KG1 (cell line): ENCODE measurements around the gene TPBGL.

Source experiments
- DNase-seq: peaks from one replicate; lab custom pipeline; 2025; lab: John Stamatoyannopoulos, UW

The TPBGL gene

DNA sequence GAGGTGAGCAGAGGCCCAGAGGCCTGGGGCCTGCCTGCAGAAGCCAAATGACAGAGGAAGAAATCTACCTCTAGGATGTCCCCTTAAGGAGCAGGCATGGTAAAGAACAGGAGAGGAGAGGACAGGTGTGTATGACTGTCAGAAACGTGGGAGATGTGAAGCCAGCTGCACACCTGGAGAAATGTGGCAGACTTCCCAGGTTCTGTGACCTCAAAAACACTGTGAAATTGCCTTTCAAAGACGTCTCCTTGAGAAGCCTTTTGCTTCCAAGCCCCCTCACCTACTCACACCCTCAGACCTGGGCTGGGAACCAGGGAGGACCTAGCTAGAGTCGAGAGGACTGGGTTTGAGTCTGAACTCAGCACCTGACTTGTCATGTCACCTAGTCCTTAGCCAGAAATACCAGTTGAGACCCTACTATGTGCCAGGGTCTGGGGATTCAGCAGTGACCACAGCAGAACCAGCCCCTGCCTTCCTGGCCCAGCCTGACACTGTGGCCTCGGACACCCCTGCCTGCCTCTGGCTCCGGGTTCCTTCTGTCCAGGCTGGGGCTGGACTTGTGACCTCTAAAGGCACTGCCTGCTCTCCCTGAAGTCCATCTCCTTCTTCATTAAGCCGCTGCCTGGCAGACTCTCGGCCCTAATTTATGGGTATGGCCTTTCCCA is 5.6 kb downstream of the TPBGL start:
- no peak for DNase-seq

DNA sequence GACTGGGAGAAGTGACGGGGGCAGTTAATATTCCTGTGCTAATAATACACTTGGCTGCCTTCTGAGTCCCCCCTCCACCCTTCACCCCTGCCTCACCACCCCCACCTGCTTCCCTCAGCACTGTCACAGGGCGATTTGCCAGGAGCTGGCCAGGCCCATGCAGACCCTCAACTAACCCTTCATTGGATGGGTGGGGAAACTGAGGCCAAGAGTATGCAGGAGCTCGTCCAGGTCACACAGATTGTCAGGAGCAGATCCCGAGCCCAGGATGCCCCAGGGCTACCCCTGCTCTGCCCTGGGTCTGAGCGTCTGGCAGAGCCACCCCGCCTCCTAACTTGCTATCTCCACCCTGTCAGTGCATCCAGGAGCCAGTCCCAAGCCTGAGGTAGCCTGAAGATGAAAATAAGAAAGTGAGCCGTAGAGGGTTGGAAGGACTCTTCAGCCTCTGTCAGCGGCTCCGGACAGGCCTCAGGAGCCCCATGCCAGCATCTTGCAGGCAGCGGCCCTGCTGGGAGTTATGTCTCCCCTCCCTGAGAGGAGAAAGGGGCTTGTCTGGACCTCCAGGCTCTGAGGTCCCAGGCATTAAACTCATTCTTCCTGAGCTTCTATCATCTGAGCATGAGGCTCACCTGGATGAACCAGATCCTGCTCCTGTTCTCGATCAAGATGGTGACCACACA is 6.2 kb downstream of the TPBGL start:
- DNase-seq: no peak

- no peak for DNase-seq
Observed at GRCh38 chr11:75248924-75249256, 8.3 kb downstream of the TPBGL start.

DNA sequence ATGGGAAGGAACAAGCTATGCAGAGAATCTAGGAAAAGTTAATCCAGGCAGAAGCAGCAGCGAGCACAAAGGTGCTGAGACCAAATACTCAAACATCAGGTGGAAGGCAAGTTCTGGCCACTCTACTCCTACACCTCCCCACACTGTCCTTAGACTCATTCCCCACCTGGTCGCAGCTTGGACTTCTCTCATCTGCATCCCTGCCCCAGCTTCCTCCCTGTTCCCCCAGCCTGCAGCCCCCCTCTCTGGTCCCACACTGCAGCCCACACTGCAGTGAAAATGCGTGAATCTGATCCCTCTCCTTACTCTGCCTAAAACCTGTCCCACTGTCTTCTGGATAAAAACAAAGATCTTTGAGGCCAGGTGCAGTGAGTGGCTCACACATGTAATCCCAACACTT is 9.1 kb downstream of the TPBGL start:
- no peak for DNase-seq

DNA sequence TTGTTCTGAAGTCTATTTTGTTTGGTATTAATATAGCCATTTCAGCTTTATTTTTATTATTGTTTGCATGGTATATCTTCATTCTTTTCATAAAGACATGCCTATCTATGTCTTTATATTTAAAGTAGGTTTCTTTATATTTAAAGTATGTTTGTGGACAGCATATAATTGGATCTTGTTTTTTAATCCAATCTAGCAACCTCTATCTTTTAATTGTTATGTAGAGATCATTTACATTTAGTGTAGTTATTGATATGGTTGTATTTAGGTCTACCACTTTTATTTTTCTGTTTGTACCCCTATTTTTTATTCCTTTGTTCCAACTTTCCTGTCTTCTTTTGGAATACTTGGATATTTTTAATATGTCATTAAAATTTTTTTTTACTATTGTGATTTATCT is 13.8 kb downstream of the TPBGL start:
- no peak for DNase-seq

- no peak for DNase-seq
Observed at GRCh38 chr11:75260396-75261170, 20.0 kb downstream of the TPBGL start.

GRCh38 chr11:75261902-75262361 is 21.4 kb downstream of the TPBGL start:
- no peak for DNase-seq

DNA sequence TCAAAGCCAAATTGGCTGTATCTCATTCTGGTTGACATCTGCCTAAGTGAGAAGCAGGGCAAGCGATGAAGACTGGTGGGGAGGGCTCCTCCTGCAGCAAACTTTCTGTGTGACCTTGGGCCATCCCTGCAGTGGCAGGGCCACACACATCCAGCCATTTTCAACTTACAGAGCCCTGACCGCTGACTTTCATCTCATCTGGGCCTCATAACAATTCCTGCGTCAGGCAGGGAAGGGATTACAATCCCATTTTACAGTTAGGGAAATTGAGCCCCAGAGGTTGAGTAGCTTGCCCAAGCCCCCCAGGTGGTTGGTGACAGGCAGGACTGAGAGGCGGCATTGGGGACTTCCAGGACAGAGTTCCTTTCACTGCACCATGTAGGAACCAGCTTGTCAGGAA is 21.9 kb downstream of the TPBGL start:
- DNase-seq: no peak

- no peak for DNase-seq
Observed at GRCh38 chr11:75262961-75263852, 22.6 kb downstream of the TPBGL start.

- DNase-seq: no peak
Observed at GRCh38 chr11:75263944-75264349, 23.4 kb downstream of the TPBGL start.

DNA sequence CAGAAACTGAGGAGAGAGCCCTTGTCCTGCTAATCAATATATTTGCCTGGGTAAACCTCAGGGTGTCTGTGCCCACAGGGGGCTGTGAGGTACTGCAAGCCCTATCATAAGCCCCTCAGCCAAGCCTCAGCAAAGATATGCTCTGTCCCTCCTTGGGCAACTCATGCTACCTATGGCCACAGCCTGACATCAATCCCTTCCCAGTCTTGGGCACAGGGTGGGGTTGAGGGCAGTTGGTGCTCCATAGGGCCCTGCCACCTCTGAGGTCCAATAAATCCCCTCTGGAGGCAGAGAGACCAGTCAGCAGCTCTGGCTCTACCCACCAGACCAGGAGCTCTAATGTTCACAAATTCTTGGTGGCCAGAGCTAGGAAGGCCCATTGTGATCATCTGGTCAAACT is 23.8 kb downstream of the TPBGL start:
- DNase-seq: no peak

GRCh38 chr11:75264971-75265370 is 24.4 kb downstream of the TPBGL start:
- DNase-seq: no peak

GRCh38 chr11:75265851-75266531 is 25.4 kb downstream of the TPBGL start:
- no peak for DNase-seq

DNA sequence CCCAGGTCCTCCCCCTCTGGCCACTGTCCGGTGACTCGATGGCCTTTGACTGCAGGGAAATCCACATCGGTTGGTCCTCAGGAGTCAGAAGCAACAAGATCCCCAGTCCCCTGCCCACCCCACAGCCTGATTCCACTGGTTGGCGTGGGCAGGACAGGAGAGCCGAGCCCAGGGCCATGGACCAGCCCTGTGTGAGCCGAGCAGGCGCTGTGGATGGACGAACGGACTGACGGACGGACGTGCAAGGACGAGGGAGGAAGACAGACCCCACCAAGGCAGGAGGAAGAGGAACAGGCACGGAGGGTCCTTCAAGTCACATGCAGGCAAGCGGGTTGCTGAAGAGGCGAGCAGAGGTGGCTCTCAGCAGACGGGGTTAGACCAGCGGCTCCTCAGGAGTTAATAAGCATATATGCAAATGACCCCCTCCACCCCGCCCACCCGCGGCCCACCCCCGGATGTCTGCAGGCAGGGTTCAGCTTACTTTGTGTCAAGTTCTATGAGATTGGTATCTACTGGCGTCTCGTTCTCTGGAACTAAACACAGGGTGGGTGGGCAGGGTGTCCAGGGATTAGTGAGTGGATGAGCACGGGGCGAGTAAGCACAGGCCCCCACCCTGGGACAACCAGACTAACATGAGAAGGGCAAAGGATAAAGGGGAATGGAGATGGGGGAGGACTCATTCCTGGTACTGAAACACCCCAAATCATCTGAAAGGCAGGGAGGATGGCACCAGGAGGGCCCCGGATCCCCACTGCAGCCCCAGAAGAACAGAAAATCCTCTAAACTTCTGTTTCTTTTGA is 26.8 kb downstream of the TPBGL start:
- DNase-seq: no peak

DNA sequence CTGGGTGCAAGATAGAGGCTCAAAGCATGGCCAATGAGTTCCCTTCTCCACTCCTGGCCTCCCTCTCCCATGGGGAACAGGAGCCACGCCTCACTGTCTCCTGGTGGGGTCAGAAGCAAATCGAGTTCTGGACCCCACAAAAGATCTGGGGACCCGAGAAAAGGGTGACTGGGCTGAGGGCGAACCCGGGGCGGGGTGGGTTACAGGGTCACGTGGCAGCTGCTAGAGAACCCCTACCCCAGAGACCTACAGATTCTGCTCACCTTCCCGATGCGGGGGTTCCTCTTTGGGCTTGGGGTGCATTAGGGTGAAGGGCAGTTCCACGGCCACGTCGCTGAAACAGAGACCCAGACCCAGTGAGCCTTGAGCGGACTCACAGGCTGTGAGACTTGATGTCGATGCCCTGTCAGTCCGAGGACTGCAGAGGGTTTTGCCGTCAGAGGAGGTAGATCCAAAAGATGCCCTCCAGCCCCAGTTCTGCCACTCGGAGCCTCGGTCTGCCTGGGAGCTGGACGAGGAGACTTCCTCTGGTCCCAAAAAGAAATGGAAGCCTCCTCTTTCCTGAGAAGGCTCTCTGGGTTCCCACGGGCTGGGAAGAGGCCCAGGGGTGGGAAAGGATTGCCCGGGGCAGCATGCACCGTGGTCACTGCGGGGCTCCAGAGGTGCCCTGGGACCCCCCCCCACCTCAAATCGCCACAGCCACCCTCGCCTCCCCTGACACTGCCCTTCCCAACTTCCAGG is 28.2 kb downstream of the TPBGL start:
- DNase-seq: no peak

DNA sequence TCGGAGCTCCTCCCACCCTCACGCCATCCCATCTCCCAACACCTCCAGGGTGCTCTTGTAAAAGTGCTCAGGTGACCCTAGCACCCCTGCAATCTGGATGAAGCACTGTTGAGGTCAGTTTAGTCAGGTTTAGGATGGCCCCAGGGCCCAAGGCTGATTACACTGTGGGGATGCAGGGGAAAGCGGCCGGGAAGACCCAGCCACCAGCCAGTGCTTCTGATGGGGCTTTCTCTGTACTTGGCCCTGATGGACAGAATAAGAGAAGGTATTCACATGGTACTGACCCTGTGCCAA is 28.7 kb downstream of the TPBGL start:
- no peak for DNase-seq

DNA sequence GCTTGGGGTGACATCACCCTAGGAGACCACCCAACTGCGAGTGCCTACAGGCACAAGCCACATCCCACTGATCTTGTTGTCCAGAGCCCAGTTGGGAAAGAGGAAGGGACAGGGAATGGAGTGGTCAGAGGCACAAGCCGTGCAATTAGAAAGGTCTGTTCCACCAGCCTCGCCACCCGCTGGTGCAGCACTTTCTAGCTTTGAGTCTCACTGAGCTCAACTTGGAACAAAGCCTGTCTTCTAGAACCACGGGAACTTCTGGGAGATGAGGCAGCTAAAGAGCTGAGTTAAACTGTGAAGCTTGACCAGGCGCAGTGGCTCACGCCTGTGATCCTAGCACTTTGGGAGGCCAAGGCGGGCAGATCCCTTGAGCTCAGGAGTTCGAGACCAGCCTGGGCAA is 29.3 kb downstream of the TPBGL start:
- no peak for DNase-seq

- no peak for DNase-seq
Observed at GRCh38 chr11:75270896-75271418, 30.4 kb downstream of the TPBGL start.

- DNase-seq: no peak
Observed at GRCh38 chr11:75271730-75272129, 31.2 kb downstream of the TPBGL start.

DNA sequence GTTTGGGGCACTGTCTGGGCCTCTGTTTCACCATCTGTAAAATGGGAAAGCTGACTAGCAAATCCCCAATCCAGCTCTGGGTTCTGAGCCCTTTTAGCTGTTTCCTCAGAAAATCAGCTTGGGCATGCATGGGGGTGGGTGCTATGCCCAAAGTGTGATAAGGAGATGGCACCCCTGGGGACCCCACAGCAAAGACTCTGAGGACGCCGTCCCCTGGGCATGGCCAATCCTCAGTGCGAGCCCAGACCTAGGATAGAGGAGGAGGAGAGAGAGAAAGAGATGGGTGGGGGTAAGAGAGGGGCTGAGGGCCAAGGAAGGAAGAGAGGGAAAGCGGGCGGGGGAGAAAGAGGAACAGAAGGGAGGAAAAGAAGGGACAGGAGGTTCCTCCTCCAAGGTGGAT is 31.8 kb downstream of the TPBGL start:
- DNase-seq: no peak
